Glutamatergic neuron (in vitro differentiated cells): ENCODE measurements around the gene NPIPB4. TPM values are rescaled to one million over a fixed set of nuclear protein-coding genes. Genes with fewer than 3 reads are reported as not detected.
"Not testable (repeated sequence)": the region's sequence is repeated elsewhere in the genome, so short reads cannot be mapped to it uniquely, and the experiment has no call there.

Experiments used
- DNase-seq: peaks from one replicate; pipeline ENCODE4 v3.0.0; 2022
- H3K27ac Mint-ChIP-seq: one replicate; pipeline ENCODE4 v1.8.0; 2020; ENCODE audit warnings: mild to moderate bottlenecking, mixed read lengths, inconsistent platforms; ENCODE audit not compliant: unreplicated experiment
- H3K27me3 Mint-ChIP-seq: one replicate; pipeline ENCODE4 v1.8.0; 2020; ENCODE audit warnings: mild to moderate bottlenecking, moderate library complexity, mixed read lengths, inconsistent platforms; ENCODE audit not compliant: unreplicated experiment
- H3K36me3 Mint-ChIP-seq: one replicate; pipeline ENCODE4 v1.8.0; 2020; ENCODE audit warnings: mild to moderate bottlenecking, mixed read lengths, inconsistent platforms; ENCODE audit not compliant: unreplicated experiment
- H3K4me1 Mint-ChIP-seq: one replicate; pipeline ENCODE4 v1.8.0; 2020; ENCODE audit warnings: mild to moderate bottlenecking, low read depth, mixed read lengths, inconsistent platforms; ENCODE audit not compliant: unreplicated experiment
- H3K4me3 Mint-ChIP-seq: one replicate; pipeline ENCODE4 v1.8.0; 2020; ENCODE audit warnings: mild to moderate bottlenecking, mixed read lengths, inconsistent platforms; ENCODE audit not compliant: unreplicated experiment
- H3K9me3 Mint-ChIP-seq: one replicate; pipeline ENCODE4 v1.8.0; 2020; ENCODE audit warnings: mild to moderate bottlenecking, moderate library complexity, mixed read lengths, inconsistent platforms; ENCODE audit not compliant: unreplicated experiment
- long read RNA-seq: library from polyadenylated mRNA; unstranded; transcript quantifications from one replicate; pipeline ENCODE4 v2.0.0, GENCODE V29; 2020; ENCODE audit not compliant: unreplicated experiment
- total RNA-seq: library from RNA; stranded (reverse); fragmentation: NEBNext Ultra II Directional; extraction: Animal tissue kit (Norgen Biotek cat#: 25700); gene quantifications from one replicate; pipeline ENCODE4 v1.2.1, GENCODE V29; 2021; ENCODE audit not compliant: unreplicated experiment

The NPIPB4 gene
- total RNA-seq = 212 TPM
- long read RNA-seq, partial matches to known transcripts = 0 of 1 reads
- long read RNA-seq, other reads (novel, unspliced or antisense) = 1 of 1 reads

GRCh38 chr16:21857656-21858055, at the start of gene NPIPB4:
Gene NPIPB4 (minus strand): TSS chr16:21857756. CDS start chr16:21857378, 378 bp downstream.
- H3K9me3 Mint-ChIP-seq, H3K27ac Mint-ChIP-seq, H3K36me3 Mint-ChIP-seq, H3K27me3 Mint-ChIP-seq, DNase-seq, H3K4me3 Mint-ChIP-seq, H3K4me1 Mint-ChIP-seq: not testable (repeated sequence)

- H3K4me1 Mint-ChIP-seq, H3K27ac Mint-ChIP-seq, H3K36me3 Mint-ChIP-seq, DNase-seq, H3K27me3 Mint-ChIP-seq, H3K4me3 Mint-ChIP-seq, H3K9me3 Mint-ChIP-seq: not testable (repeated sequence)
These were observed 41.4 kb upstream of the NPIPB4 start for GRCh38 chr16:21898998-21899397.

GRCh38 chr16:21881988-21882387, 24.4 kb upstream of the NPIPB4 start:
- not testable (repeated sequence) for H3K9me3 Mint-ChIP-seq, H3K27ac Mint-ChIP-seq, DNase-seq, H3K4me1 Mint-ChIP-seq, H3K36me3 Mint-ChIP-seq, H3K27me3 Mint-ChIP-seq, H3K4me3 Mint-ChIP-seq

GRCh38 chr16:21837186-21837585, 20.4 kb downstream of the NPIPB4 start:
- H3K4me1 Mint-ChIP-seq, H3K27ac Mint-ChIP-seq, H3K36me3 Mint-ChIP-seq, H3K9me3 Mint-ChIP-seq, H3K27me3 Mint-ChIP-seq, H3K4me3 Mint-ChIP-seq, DNase-seq: not testable (repeated sequence)

GRCh38 chr16:21836334-21836733, 21.2 kb downstream of the NPIPB4 start:
- H3K4me1 Mint-ChIP-seq, H3K36me3 Mint-ChIP-seq, H3K4me3 Mint-ChIP-seq: not testable (repeated sequence)

GRCh38 chr16:21835747-21836146, 21.8 kb downstream of the NPIPB4 start:
- H3K9me3 Mint-ChIP-seq, DNase-seq: not testable (repeated sequence)

More at GRCh38 chr16:21836334-21836733, 21.2 kb downstream of the NPIPB4 start:
- not testable (repeated sequence) for H3K9me3 Mint-ChIP-seq, H3K27me3 Mint-ChIP-seq, H3K27ac Mint-ChIP-seq, DNase-seq

GRCh38 chr16:21834211-21834610, 23.3 kb downstream of the NPIPB4 start:
- DNase-seq, H3K27ac Mint-ChIP-seq, H3K9me3 Mint-ChIP-seq, H3K4me1 Mint-ChIP-seq, H3K27me3 Mint-ChIP-seq, H3K4me3 Mint-ChIP-seq, H3K36me3 Mint-ChIP-seq: not testable (repeated sequence)

More at GRCh38 chr16:21835747-21836146, 21.8 kb downstream of the NPIPB4 start:
- not testable (repeated sequence) for H3K27ac Mint-ChIP-seq, H3K36me3 Mint-ChIP-seq, H3K27me3 Mint-ChIP-seq, H3K4me3 Mint-ChIP-seq, H3K4me1 Mint-ChIP-seq

- not testable (repeated sequence) for H3K27me3 Mint-ChIP-seq, H3K36me3 Mint-ChIP-seq, H3K4me3 Mint-ChIP-seq, H3K4me1 Mint-ChIP-seq, H3K27ac Mint-ChIP-seq, DNase-seq, H3K9me3 Mint-ChIP-seq
These were observed 27.6 kb downstream of the NPIPB4 start for GRCh38 chr16:21829929-21830328.

GRCh38 chr16:21826067-21826706, 31.4 kb downstream of the NPIPB4 start:
- not testable (repeated sequence) for H3K27me3 Mint-ChIP-seq, H3K4me3 Mint-ChIP-seq, DNase-seq, H3K36me3 Mint-ChIP-seq, H3K27ac Mint-ChIP-seq, H3K9me3 Mint-ChIP-seq, H3K4me1 Mint-ChIP-seq

GRCh38 chr16:21825526-21825925, 32.0 kb downstream of the NPIPB4 start:
- H3K27ac Mint-ChIP-seq, H3K4me3 Mint-ChIP-seq, H3K9me3 Mint-ChIP-seq, H3K36me3 Mint-ChIP-seq, H3K4me1 Mint-ChIP-seq, H3K27me3 Mint-ChIP-seq, DNase-seq: not testable (repeated sequence)

- H3K27ac Mint-ChIP-seq, DNase-seq, H3K4me3 Mint-ChIP-seq, H3K9me3 Mint-ChIP-seq, H3K4me1 Mint-ChIP-seq, H3K27me3 Mint-ChIP-seq, H3K36me3 Mint-ChIP-seq: not testable (repeated sequence)
These were observed 34.3 kb downstream of the NPIPB4 start for GRCh38 chr16:21823258-21823657.

GRCh38 chr16:21820908-21821465, 36.6 kb downstream of the NPIPB4 start:
- not testable (repeated sequence) for DNase-seq, H3K36me3 Mint-ChIP-seq, H3K27me3 Mint-ChIP-seq, H3K9me3 Mint-ChIP-seq, H3K4me1 Mint-ChIP-seq
- Mint-ChIP-seq H3K27ac (peak overlapping the region; percentile 98), H3K4me3 (peak overlapping the region; percentile 98)
